Measurements from ENCODE around the gene ITLN2. TPM values are rescaled to one million over a fixed set of nuclear protein-coding genes. Genes with fewer than 3 reads are reported as not detected.

The ITLN2 gene
- total and polyA plus RNA-seq, 4 donors: 1.6 to 23.7 (median 11.4) TPM

DNA sequence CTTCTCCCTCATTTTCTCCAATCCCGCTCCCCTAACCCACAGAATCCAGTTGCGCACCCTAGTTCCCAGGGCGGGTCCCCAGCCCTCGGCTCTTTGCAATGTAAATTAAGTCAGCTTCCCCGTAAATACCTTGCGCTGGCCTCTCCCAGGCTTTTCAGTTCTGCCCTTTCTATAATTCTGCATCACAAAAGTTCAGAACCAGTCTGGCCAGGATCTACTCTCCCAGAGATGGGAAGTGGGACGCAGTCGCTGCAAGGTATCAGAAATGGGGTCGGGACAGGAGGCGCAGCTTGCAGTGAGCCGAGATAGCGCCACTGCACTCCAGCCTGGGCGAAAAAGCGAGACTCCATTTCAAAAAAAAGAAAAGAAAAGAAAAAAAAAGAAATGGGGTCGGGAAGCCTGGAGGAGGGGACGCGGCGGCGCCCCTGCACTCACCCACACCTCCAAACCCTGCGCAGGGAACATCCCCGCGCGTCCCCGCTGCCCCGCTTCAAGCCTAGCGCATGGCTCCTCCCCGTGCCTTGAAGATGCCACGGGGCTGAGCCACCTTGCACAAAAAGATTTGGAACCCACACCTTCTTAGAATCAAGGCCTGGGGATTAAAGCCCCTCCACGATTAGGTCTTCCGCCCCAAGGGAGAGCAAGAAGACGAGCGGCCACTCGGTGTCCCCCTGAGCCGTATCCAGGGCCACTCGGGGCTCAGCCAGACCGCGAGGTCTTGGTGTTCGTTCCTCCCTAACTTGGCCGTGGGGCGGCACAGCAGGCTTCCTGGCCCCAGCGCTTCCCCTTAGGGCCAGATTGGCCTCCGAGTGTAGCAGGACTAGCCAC lies 27.2 kb upstream of the ITLN2 start:
- ATAC-seq (ENCODE audit: insufficient read depth, low FRiP score) (peak; percentile 27), DNase-seq (peak in 2 of 3 donors; percentile 6 to 16)
- Histone ChIP-seq H3K9me3 (ENCODE audit: control insufficient read depth in 4 of 4, insufficient read depth in 3 of 4, low read length in 3 of 4) (no peaks in the 10 kb centered on the region), H3K9ac (ENCODE audit: insufficient read depth in 1 of 2, low read length in 2 of 2) (no peak overlapping the region), H3K4me3 (no peak overlapping the region), H3K27me3 (ENCODE audit: control insufficient read depth in 3 of 3, insufficient read depth in 3 of 3, low read length in 2 of 3) (peaks cover 3 to 26% (median 18%) of the 10 kb centered on the region in 3 donors), H3K27ac (ENCODE audit: low read depth in 1 of 2, low read length in 1 of 2) (no peak overlapping the region), H3K36me3 (ENCODE audit: control insufficient read depth in 4 of 4, insufficient read depth in 4 of 4, low read length in 4 of 4) (no peaks in the 10 kb centered on the region), H3K4me1 (ENCODE audit: control insufficient read depth in 5 of 5, insufficient read depth in 5 of 5, low read length in 5 of 5) (no peaks in the 10 kb centered on the region)
- TF ChIP-seq, protein P1, sequence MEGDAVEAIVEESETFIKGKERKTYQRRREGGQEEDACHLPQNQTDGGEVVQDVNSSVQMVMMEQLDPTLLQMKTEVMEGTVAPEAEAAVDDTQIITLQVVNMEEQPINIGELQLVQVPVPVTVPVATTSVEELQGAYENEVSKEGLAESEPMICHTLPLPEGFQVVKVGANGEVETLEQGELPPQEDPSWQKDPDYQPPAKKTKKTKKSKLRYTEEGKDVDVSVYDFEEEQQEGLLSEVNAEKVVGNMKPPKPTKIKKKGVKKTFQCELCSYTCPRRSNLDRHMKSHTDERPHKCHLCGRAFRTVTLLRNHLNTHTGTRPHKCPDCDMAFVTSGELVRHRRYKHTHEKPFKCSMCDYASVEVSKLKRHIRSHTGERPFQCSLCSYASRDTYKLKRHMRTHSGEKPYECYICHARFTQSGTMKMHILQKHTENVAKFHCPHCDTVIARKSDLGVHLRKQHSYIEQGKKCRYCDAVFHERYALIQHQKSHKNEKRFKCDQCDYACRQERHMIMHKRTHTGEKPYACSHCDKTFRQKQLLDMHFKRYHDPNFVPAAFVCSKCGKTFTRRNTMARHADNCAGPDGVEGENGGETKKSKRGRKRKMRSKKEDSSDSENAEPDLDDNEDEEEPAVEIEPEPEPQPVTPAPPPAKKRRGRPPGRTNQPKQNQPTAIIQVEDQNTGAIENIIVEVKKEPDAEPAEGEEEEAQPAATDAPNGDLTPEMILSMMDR (IDR thresholded peaks at IDR 0.05; ENCODE audit: control extremely low read depth, extremely low read depth): no peak
- WGBS, 2 donors: 3 to 6% methylated on average over 42 of the region's 42 CpGs

DNA sequence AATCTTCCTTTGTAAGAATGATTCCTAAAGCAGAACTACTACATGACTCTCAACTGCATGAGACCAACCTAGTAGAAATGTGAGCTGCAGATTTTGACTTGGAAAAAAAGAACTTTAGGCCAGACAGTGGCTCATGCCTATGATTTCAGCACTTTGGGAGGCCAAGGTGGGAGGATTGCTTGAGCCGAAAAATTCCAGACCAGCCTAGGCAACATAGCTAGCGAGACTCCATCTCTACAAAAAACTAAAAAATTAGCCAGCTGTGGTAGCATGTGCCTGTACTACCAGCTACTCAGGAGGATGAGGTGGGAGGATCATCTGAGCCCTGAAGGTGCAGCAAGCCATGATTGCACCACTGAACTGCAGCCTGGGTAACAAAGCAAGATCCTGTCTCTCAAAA lies 24.7 kb upstream of the ITLN2 start:
- Histone ChIP-seq H3K27ac (ENCODE audit: low read depth in 1 of 2, low read length in 1 of 2) (no peak overlapping the region), H3K27me3 (ENCODE audit: control insufficient read depth in 3 of 3, insufficient read depth in 3 of 3, low read length in 2 of 3) (peaks cover 3 to 26% (median 18%) of the 10 kb centered on the region in 3 donors), H3K4me1 (ENCODE audit: control insufficient read depth in 5 of 5, insufficient read depth in 5 of 5, low read length in 5 of 5) (no peaks in the 10 kb centered on the region), H3K4me3 (no peak overlapping the region), H3K9ac (ENCODE audit: insufficient read depth in 1 of 2, low read length in 2 of 2) (no peak overlapping the region), H3K9me3 (ENCODE audit: control insufficient read depth in 4 of 4, insufficient read depth in 3 of 4, low read length in 3 of 4) (no peaks in the 10 kb centered on the region), H3K36me3 (ENCODE audit: control insufficient read depth in 4 of 4, insufficient read depth in 4 of 4, low read length in 4 of 4) (no peaks in the 10 kb centered on the region)
- DNase-seq (no peak), ATAC-seq (ENCODE audit: insufficient read depth, low FRiP score) (no peak)
- TF ChIP-seq, protein P1 (IDR thresholded peaks at IDR 0.05; ENCODE audit: control extremely low read depth, extremely low read depth): no peak
- 94 to 100% methylated on average over 2 of the region's 2 CpGs for WGBS, 2 donors

DNA sequence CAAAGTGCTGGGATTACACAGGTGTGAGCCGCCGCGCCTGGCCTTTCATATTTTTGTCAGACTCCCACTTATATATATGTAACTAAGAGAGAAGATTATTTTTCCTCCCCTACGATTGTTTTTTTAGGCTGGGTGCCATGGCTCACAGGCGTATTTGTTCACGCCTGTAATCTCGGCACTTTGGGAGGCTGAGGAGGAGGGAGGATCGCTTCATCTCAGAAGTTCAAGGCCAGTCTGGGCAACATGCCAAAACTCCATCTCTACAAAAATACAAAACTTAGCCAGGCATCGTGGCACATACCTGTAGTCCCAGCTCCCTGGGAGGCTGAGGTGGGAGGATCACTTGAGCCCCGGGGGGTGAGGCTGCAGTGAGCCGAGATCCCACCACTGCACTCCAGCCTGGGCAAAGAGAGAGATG lies 23.9 kb upstream of the ITLN2 start:
- H3K4me1 ChIP-seq (ENCODE audit: control insufficient read depth in 5 of 5, insufficient read depth in 5 of 5, low read length in 5 of 5): no peaks in the 10 kb centered on the region
- H3K9ac ChIP-seq (ENCODE audit: insufficient read depth in 1 of 2, low read length in 2 of 2): no peak overlapping the region
- H3K36me3 ChIP-seq (ENCODE audit: control insufficient read depth in 4 of 4, insufficient read depth in 4 of 4, low read length in 4 of 4): no peaks in the 10 kb centered on the region
- DNase-seq (peak in 2 of 3 donors; percentile 23 to 58), ATAC-seq (ENCODE audit: insufficient read depth, low FRiP score) (no peak)
- 52 to 72% methylated on average over 11 of the region's 11 CpGs for WGBS, 2 donors
- peaks cover 0 to 26% (median 18%) of the 10 kb centered on the region in 3 donors for H3K27me3 ChIP-seq (ENCODE audit: control insufficient read depth in 3 of 3, insufficient read depth in 3 of 3, low read length in 2 of 3)
- H3K27ac ChIP-seq (ENCODE audit: low read depth in 1 of 2, low read length in 1 of 2): no peak overlapping the region
- no peaks in the 10 kb centered on the region for H3K9me3 ChIP-seq (ENCODE audit: control insufficient read depth in 4 of 4, insufficient read depth in 3 of 4, low read length in 3 of 4)
- H3K4me3 ChIP-seq: no peak overlapping the region
- TF ChIP-seq, protein P1 (IDR thresholded peaks at IDR 0.05; ENCODE audit: control extremely low read depth, extremely low read depth): no peak
